ENCODE results near the gene SYNE4.

The SYNE4 gene

GRCh38 chr19:35955881-35956634, 52.6 kb downstream of the SYNE4 start:
- no peak for DNase-seq (ENCODE audit: low read depth)

All from non-pigmented ciliary epithelial cell (primary cell).